GM19324 (cell line): ENCODE data around the gene LMNB1.

Source experiments
- ATAC-seq: cut with Tn5 transposase; IDR thresholded peaks from one replicate; pipeline ENCODE4 v1.9.1; 2021; ENCODE audit warnings: mild to moderate bottlenecking, moderate library complexity; ENCODE audit not compliant: unreplicated experiment, low FRiP score

Gene LMNB1

GRCh38 chr5:126881821-126882600 lies 105.1 kb downstream of the LMNB1 start:
- ATAC-seq, result no peak

- no peak for ATAC-seq
Measured at GRCh38 chr5:126883564-126884245, 106.8 kb downstream of the LMNB1 start.

DNA sequence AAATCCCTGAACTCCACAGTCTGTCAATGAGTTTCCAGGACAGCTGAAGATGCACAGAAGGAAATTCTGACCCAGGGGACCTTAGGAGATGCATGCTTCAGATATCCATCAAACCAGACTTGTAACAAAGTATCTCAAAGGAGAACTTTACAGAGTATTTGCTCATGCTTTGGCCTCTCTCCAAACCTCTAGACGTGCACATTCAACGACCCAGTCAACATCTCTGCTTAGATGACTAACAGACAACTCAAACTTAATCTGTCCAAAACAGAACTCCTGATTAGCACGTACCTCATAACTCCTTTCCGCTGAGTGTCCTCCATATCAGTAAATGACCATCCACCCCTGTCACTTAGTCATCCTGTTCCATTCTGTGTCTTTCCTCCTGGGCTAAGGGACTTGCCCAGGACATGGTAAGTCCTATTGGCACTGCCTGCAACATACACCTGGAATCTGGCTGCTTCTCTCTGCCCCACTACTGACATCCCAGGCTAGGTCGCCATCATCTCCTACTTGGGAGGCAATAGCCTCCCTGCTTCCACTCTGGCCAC lies 107.4 kb downstream of the LMNB1 start:
- ATAC-seq, result no peak
